Measurements from ENCODE around the gene PPP1R2B. TPM values are rescaled to one million over a fixed set of nuclear protein-coding genes. Genes with fewer than 3 reads are reported as not detected.

PPP1R2B gene
- total and polyA plus RNA-seq, 2 of the 4 experiments (the other 2 are of a cell fraction): not detected

GRCh38 chr5:156825688-156826087 lies 24.4 kb upstream of the PPP1R2B start:
- Histone ChIP-seq H3K4me3 (ENCODE audit: insufficient read depth, low read depth, low read length) (no peak overlapping the region), H3K4me2 (ENCODE audit: low read depth, low read length) (no peak overlapping the region), H3K9ac (ENCODE audit: low read depth, low read length) (no peak overlapping the region), H3K4ac (ENCODE audit: low read depth, low read length) (no peak overlapping the region), H3K56ac (ENCODE audit: extremely low read depth, insufficient read depth, low read length) (no peak overlapping the region), H3K9me1 (ENCODE audit: insufficient read depth, low read length) (no peaks in the 10 kb centered on the region), H2AFZ (replicated peaks; ENCODE audit: low read length, poor library complexity) (no peak overlapping the region), H2BK20ac (ENCODE audit: low read depth, low read length) (no peak overlapping the region), H3K27ac (ENCODE audit: insufficient read depth, low read length) (no peak overlapping the region), H2BK120ac (ENCODE audit: low read depth, low read length) (no peak overlapping the region), H2AK5ac (ENCODE audit: low read depth, low read length) (no peak overlapping the region), H3K4me1 (ENCODE audit: control insufficient read depth, insufficient read depth, low read length) (no peaks in the 10 kb centered on the region), H3K9me3 (ENCODE audit: control insufficient read depth, insufficient read depth, low read length) (no peaks in the 10 kb centered on the region), H4K8ac (ENCODE audit: low read depth in 2 of 2, low read length in 2 of 2) (no peak overlapping the region), H3K14ac (replicated peaks; ENCODE audit: low read depth, low read length) (no peak overlapping the region), H4K5ac (ENCODE audit: low read depth, low read length) (no peak overlapping the region), H4K20me1 (ENCODE audit: insufficient read depth, low read length) (no peaks in the 10 kb centered on the region), H3K18ac (ENCODE audit: low read depth, low read length) (no peak overlapping the region), H3K79me1 (ENCODE audit: low read depth in 1 of 2, low read length in 2 of 2) (no peaks in the 10 kb centered on the region), H3K36me3 (ENCODE audit: control insufficient read depth, insufficient read depth, low read length) (no peaks in the 10 kb centered on the region), H2BK5ac (ENCODE audit: low read depth, low read length, poor library complexity, severe bottlenecking) (no peak overlapping the region), H3K27me3 (ENCODE audit: control insufficient read depth, insufficient read depth, low read length) (no peaks in the 10 kb centered on the region; the same call in 1 of the 2 replicates), H2AK9ac (replicated peaks; ENCODE audit: low read depth, low read length, poor library complexity) (no peak overlapping the region), H2BK15ac (ENCODE audit: low read depth, low read length) (no peak overlapping the region), H4K91ac (ENCODE audit: insufficient read depth, low read depth, low read length) (no peak overlapping the region), H3K23ac (ENCODE audit: low read depth, low read length) (no peak overlapping the region)
- CTCF ChIA-PET: interaction anchor here (0.6 kb wide), 1 partner anchor 436 kb away, joined by 3 read pairs; no protein-coding TSS in a partner anchor
- intact Hi-C loops (cut with micrococcal nuclease) (loop anchor here (2.0 to 10.0 kb wide), 5 partner anchors 307 to 1881 kb away; partner anchors contain the start of gene MRPL22), in situ Hi-C loops (cut with MboI; ENCODE audit: low sequenced_read_pairs) (loop anchor here (10.0 kb wide), 1 partner anchor 1851 kb away; no protein-coding TSS in a partner anchor), dilution Hi-C loops (cut with HindIII; ENCODE audit: low sequenced_read_pairs, unreplicated experiment) (no loop called here)
- no TSS peak for BruUV-seq (replicated peaks)
- no peak for ATAC-seq (ENCODE audit: low read depth)
- POLR2A ChIA-PET (ENCODE audit: unreplicated experiment): no interaction called here
- no peak for TF ChIP-seq CTCF (conservative IDR thresholded peaks at IDR 0.05; ENCODE audit: low read depth, low read length)
- no peak for TF ChIP-seq RAD21 (IDR thresholded peaks at IDR 0.05; ENCODE audit: low read length)
- no peak for TF ChIP-seq NFE2L2 (IDR thresholded peaks at IDR 0.05; ENCODE audit: low read depth, low read length)
- no peak for TF ChIP-seq CEBPB (IDR thresholded peaks at IDR 0.05; ENCODE audit: low read depth, low read length)
- TF ChIP-seq, protein P1, sequence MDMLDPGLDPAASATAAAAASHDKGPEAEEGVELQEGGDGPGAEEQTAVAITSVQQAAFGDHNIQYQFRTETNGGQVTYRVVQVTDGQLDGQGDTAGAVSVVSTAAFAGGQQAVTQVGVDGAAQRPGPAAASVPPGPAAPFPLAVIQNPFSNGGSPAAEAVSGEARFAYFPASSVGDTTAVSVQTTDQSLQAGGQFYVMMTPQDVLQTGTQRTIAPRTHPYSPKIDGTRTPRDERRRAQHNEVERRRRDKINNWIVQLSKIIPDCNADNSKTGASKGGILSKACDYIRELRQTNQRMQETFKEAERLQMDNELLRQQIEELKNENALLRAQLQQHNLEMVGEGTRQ (IDR thresholded peaks at IDR 0.05; ENCODE audit: low read depth, low read length): no peak
- TF ChIP-seq FOS (IDR thresholded peaks at IDR 0.05; ENCODE audit: low read depth, low read length): no peak
- TF ChIP-seq BHLHE40 (IDR thresholded peaks at IDR 0.05; ENCODE audit: low read depth, low read length): no peak
- TF ChIP-seq MAZ (IDR thresholded peaks at IDR 0.05; ENCODE audit: borderline replicate concordance, low read depth, low read length): no peak
- no peak for TF ChIP-seq RFX5 (IDR thresholded peaks at IDR 0.05; ENCODE audit: low read depth, low read length)
- no peak for TF ChIP-seq SMC3 (IDR thresholded peaks at IDR 0.05; ENCODE audit: low read depth, low read length)
- no peak for TF ChIP-seq RCOR1 (IDR thresholded peaks at IDR 0.05; ENCODE audit: insufficient replicate concordance, low read length)
- TF ChIP-seq POLR2A (IDR thresholded peaks at IDR 0.05; ENCODE audit: low read depth, low read length): no peak
- TF ChIP-seq CHD1 (IDR thresholded peaks at IDR 0.05; ENCODE audit: low read depth, low read length): no peak
- TF ChIP-seq MXI1 (IDR thresholded peaks at IDR 0.05; ENCODE audit: borderline replicate concordance, low read depth, low read length): no peak
- TF ChIP-seq ELK1 (IDR thresholded peaks at IDR 0.05; ENCODE audit: borderline replicate concordance, low read depth, low read length): no peak
- TF ChIP-seq MAFK (IDR thresholded peaks at IDR 0.05; ENCODE audit: low read depth, low read length): no peak
- DNase-seq: no peak
- no CpG with 5 or more reads among the region's 3 CpGs for WGBS, 2 experiments (ENCODE audit: extremely low coverage in 2 of 2, insufficient read length in 1 of 2)

Measured in IMR-90 (cell line).